ENCODE results near the gene CRYGC.
A peak's percentile ranks its signal among the peaks of the same experiment; 100 is the strongest.

Gene CRYGC

GRCh38 chr2:208129744-208130711, at the start of gene CRYGC:
TSS of gene CRYGC (minus strand) at chr2:208129828. CDS start at chr2:208129792, 36 bp downstream.
- intact Hi-C loops (cut with DNase I): no loop called here
- DNase-seq: no peak

GRCh38 chr2:208179028-208179609, 49.5 kb upstream of the CRYGC start:
- intact Hi-C loops (cut with DNase I): loop anchor here (5.0 kb wide), 1 partner anchor 73 kb away; no protein-coding TSS in a partner anchor
- DNase-seq: no peak

GRCh38 chr2:208175840-208176153, 46.2 kb upstream of the CRYGC start:
- intact Hi-C loops (cut with DNase I): loop anchor here (5.0 kb wide), 1 partner anchor 77 kb away; no protein-coding TSS in a partner anchor

GRCh38 chr2:208175069-208175839, 45.6 kb upstream of the CRYGC start:
- peak; percentile 54 to 94 (median 85) for DNase-seq
- intact Hi-C loops (cut with DNase I): loop anchor here (5.0 kb wide), 1 partner anchor 77 kb away; no protein-coding TSS in a partner anchor

More at GRCh38 chr2:208175840-208176153, 46.2 kb upstream of the CRYGC start:
- DNase-seq: peak in 2 of 42 donors; percentile 20 to 26

GRCh38 chr2:208174144-208174543, 44.5 kb upstream of the CRYGC start:
- intact Hi-C loops (cut with DNase I): no loop called here
- no peak for DNase-seq

GRCh38 chr2:208172125-208172524, 42.5 kb upstream of the CRYGC start:
- DNase-seq: no peak
- intact Hi-C loops (cut with DNase I): no loop called here

GRCh38 chr2:208164951-208165755, 35.5 kb upstream of the CRYGC start:
- intact Hi-C loops (cut with DNase I): no loop called here
- DNase-seq: no peak

GRCh38 chr2:208163489-208163888, 33.9 kb upstream of the CRYGC start, which contains the start of gene CRYGA:
TSS of gene CRYGA (minus strand) at chr2:208163589. CDS start at chr2:208163556, 33 bp downstream.
- intact Hi-C loops (cut with DNase I): no loop called here
- DNase-seq: no peak

- DNase-seq: peak in 1 of 42 donors; percentile 8
- intact Hi-C loops (cut with DNase I): no loop called here
Observed at GRCh38 chr2:208156439-208156838, 26.8 kb upstream of the CRYGC start.

- DNase-seq: no peak
- intact Hi-C loops (cut with DNase I): no loop called here
Observed at GRCh38 chr2:208153156-208153555, 23.5 kb upstream of the CRYGC start.

GRCh38 chr2:208150956-208151355, 21.3 kb upstream of the CRYGC start:
- intact Hi-C loops (cut with DNase I): no loop called here
- no peak for DNase-seq

- intact Hi-C loops (cut with DNase I): no loop called here
Observed at GRCh38 chr2:208150094-208150493, 20.5 kb upstream of the CRYGC start.

GRCh38 chr2:208148803-208149202, 19.2 kb upstream of the CRYGC start:
- intact Hi-C loops (cut with DNase I): no loop called here
- DNase-seq: no peak

More at GRCh38 chr2:208150094-208150493, 20.5 kb upstream of the CRYGC start:
- no peak for DNase-seq

GRCh38 chr2:208147759-208148158, 18.1 kb upstream of the CRYGC start:
- intact Hi-C loops (cut with DNase I): no loop called here
- no peak for DNase-seq

- no peak for DNase-seq
- intact Hi-C loops (cut with DNase I): no loop called here
Observed at GRCh38 chr2:208147008-208147407, 17.4 kb upstream of the CRYGC start.

- intact Hi-C loops (cut with DNase I): no loop called here
Observed at GRCh38 chr2:208146006-208146405, 16.4 kb upstream of the CRYGC start, which contains the start of gene CRYGB. TSS of gene CRYGB (minus strand) at chr2:208146158. CDS start at chr2:208146120, 38 bp downstream.

GRCh38 chr2:208142925-208143799, 13.5 kb upstream of the CRYGC start:
- intact Hi-C loops (cut with DNase I): no loop called here
- peak in 1 of 42 donors; percentile 3 for DNase-seq

More at GRCh38 chr2:208146006-208146405, 16.4 kb upstream of the CRYGC start, which contains the start of gene CRYGB:
- no peak for DNase-seq

All from head of caudate nucleus (tissue), 42 donors.